Neural cell (in vitro differentiated cells): Measurements from ENCODE around the gene GRM1.

ENCODE experiments used
- EP300 ChIP-seq: fragments of 450-650 bp; conservative IDR thresholded peaks from 2 replicates; pipeline ENCODE4 v1.6.1; 2014; ENCODE audit warnings: antibody characterized with exemption, mild to moderate bottlenecking, moderate library complexity; ENCODE audit not compliant: poor library complexity, severe bottlenecking
- EZH2 ChIP-seq: fragments of 200-600, 300-800 bp; shearing (Covaris generic), sonication (generic); IDR thresholded peaks from 2 replicates; pipeline ENCODE4 v1.6.1; 2014; ENCODE audit warnings: antibody characterized with exemption, low read length, borderline replicate concordance, mild to moderate bottlenecking; ENCODE audit not compliant: insufficient read depth, poor library complexity, severe bottlenecking
- MXI1 ChIP-seq: fragments of 450-650 bp; conservative IDR thresholded peaks from 2 replicates; pipeline ENCODE4 v1.6.1; 2014; ENCODE audit warnings: antibody characterized with exemption, mild to moderate bottlenecking; ENCODE audit not compliant: poor library complexity, severe bottlenecking
- POLR2AphosphoS5 ChIP-seq: IDR thresholded peaks from 2 replicates; pipeline ENCODE4 v1.6.1; 2012
- RAD21 ChIP-seq: fragments of 450-650 bp; conservative IDR thresholded peaks from 2 replicates; pipeline ENCODE4 v1.6.1; 2014; ENCODE audit warnings: antibody characterized with exemption, mild to moderate bottlenecking, moderate library complexity
- TAF1 ChIP-seq: IDR thresholded peaks from 2 replicates; pipeline ENCODE4 v1.6.1; 2012; ENCODE audit warnings: low read depth
- TF ChIP-seq, protein P1 (sequence below): fragments of 450-650 bp; IDR thresholded peaks from 2 replicates; pipeline ENCODE4 v1.5.1; 2014; ENCODE audit warnings: antibody characterized with exemption, mild to moderate bottlenecking, moderate library complexity; ENCODE audit not compliant: poor library complexity, severe bottlenecking

DNA sequence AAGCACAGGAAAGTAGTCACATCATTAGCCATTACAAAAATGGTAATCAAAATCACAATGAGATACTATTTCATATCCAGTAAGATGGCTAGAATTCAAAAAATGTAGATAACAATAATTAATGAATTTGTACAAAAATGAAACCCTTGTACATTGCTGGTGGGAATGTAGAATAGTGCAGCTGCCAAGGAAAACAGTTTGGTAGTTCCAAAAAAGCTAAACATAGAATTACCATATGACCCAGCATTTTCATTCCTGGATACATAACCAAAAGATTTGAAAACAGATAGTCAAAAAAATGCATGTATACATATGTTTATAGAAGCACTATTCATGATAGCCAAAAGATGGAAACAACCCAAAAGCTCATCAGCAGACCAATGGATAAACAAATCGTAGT, 263.6 kb downstream of the GRM1 start:
- TF ChIP-seq, protein P1, sequence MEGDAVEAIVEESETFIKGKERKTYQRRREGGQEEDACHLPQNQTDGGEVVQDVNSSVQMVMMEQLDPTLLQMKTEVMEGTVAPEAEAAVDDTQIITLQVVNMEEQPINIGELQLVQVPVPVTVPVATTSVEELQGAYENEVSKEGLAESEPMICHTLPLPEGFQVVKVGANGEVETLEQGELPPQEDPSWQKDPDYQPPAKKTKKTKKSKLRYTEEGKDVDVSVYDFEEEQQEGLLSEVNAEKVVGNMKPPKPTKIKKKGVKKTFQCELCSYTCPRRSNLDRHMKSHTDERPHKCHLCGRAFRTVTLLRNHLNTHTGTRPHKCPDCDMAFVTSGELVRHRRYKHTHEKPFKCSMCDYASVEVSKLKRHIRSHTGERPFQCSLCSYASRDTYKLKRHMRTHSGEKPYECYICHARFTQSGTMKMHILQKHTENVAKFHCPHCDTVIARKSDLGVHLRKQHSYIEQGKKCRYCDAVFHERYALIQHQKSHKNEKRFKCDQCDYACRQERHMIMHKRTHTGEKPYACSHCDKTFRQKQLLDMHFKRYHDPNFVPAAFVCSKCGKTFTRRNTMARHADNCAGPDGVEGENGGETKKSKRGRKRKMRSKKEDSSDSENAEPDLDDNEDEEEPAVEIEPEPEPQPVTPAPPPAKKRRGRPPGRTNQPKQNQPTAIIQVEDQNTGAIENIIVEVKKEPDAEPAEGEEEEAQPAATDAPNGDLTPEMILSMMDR: no peak
- no peak for TF ChIP-seq EP300
- TF ChIP-seq EZH2: no peak
- TF ChIP-seq RAD21: no peak
- no peak for TF ChIP-seq POLR2AphosphoS5
- TF ChIP-seq TAF1: no peak
- no peak for TF ChIP-seq MXI1
